DOHH2 (cell line): Measurements from ENCODE around the gene KBTBD13.

Experiments used
- EZH2phosphoT487 ChIP-seq: fragments of 200-600 bp; sonication (generic); IDR thresholded peaks from 2 replicates; pipeline ENCODE4 v1.6.1; 2017; ENCODE audit warnings: borderline replicate concordance, mild to moderate bottlenecking, antibody characterized with exemption, low read length, moderate library complexity, mixed read lengths
- TF ChIP-seq, protein P1 (sequence below): fragments of 200-600 bp; sonication (generic); IDR thresholded peaks from one replicate; pipeline ENCODE4 v1.5.1; 2014; ENCODE audit warnings: antibody characterized with exemption, mild to moderate bottlenecking, low read depth, low read length; ENCODE audit not compliant: poor library complexity, severe bottlenecking

- TF ChIP-seq, protein P1, sequence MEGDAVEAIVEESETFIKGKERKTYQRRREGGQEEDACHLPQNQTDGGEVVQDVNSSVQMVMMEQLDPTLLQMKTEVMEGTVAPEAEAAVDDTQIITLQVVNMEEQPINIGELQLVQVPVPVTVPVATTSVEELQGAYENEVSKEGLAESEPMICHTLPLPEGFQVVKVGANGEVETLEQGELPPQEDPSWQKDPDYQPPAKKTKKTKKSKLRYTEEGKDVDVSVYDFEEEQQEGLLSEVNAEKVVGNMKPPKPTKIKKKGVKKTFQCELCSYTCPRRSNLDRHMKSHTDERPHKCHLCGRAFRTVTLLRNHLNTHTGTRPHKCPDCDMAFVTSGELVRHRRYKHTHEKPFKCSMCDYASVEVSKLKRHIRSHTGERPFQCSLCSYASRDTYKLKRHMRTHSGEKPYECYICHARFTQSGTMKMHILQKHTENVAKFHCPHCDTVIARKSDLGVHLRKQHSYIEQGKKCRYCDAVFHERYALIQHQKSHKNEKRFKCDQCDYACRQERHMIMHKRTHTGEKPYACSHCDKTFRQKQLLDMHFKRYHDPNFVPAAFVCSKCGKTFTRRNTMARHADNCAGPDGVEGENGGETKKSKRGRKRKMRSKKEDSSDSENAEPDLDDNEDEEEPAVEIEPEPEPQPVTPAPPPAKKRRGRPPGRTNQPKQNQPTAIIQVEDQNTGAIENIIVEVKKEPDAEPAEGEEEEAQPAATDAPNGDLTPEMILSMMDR, result no peak
- TF ChIP-seq EZH2phosphoT487, result no peak
Measured at GRCh38 chr15:65072617-65073016, 3.9 kb upstream of the KBTBD13 start.
